GM13976 (cell line): Measurements from ENCODE around the gene CAND2.

ENCODE experiments used
- DNase-seq: peaks from one replicate; pipeline ENCODE4 v3.0.0; 2012; ENCODE audit warnings: low spot score
- CTCF ChIP-seq: IDR thresholded peaks from 2 replicates; pipeline ENCODE4 v1.5.1; 2012; ENCODE audit warnings: borderline replicate concordance, mild to moderate bottlenecking; ENCODE audit not compliant: insufficient read depth; ENCODE audit errors: extremely low read depth, missing control alignments, control extremely low read depth
- in situ Hi-C: fragments of 300-500 bp; cut with MboI; formaldehyde crosslinking; loops from one replicate; pipeline ENCODE4 v1.12.0; 2022; ENCODE audit warnings: low sequenced_read_pairs, mixed read lengths, inconsistent platforms; ENCODE audit not compliant: unreplicated experiment

Gene CAND2

GRCh38 chr3:12815078-12815477, 18.6 kb downstream of the CAND2 start:
- in situ Hi-C loops, result no loop called here
- no peak for DNase-seq
- no peak for TF ChIP-seq CTCF

- TF ChIP-seq CTCF, result no peak
- DNase-seq, result no peak
- in situ Hi-C loops, result no loop called here
These were observed 19.2 kb downstream of the CAND2 start for GRCh38 chr3:12815719-12816118.

GRCh38 chr3:12816521-12817342, 20.3 kb downstream of the CAND2 start:
- no peak for DNase-seq
- TF ChIP-seq CTCF, result no peak
- in situ Hi-C loops, result no loop called here

GRCh38 chr3:12817343-12817710, 20.8 kb downstream of the CAND2 start:
- in situ Hi-C loops, result no loop called here
- DNase-seq, result no peak
- no peak for TF ChIP-seq CTCF

GRCh38 chr3:12818273-12818672, 21.8 kb downstream of the CAND2 start:
- DNase-seq, result no peak
- in situ Hi-C loops, result no loop called here
- TF ChIP-seq CTCF, result no peak

- in situ Hi-C loops, result no loop called here
- no peak for TF ChIP-seq CTCF
- no peak for DNase-seq
These were observed 22.3 kb downstream of the CAND2 start for GRCh38 chr3:12818773-12819172.
